ENCODE results near the gene CAPN13. TPM values are rescaled to one million over a fixed set of nuclear protein-coding genes. Genes with fewer than 3 reads are reported as not detected.

Gene CAPN13
- total RNA-seq, 1 donor from 2014 or later = not detected

GRCh38 chr2:30803281-30803680, 4.0 kb downstream of the CAPN13 start:
- DNase-seq (ENCODE audit: low spot score in 2 of 2) = no peak
- Histone ChIP-seq H3K36me3 (no peaks in the 10 kb centered on the region), H3K27me3 (no peaks in the 10 kb centered on the region), H3K4me3 (no peak overlapping the region), H3K9me3 (no peaks in the 10 kb centered on the region), H3K4me1 (no peaks in the 10 kb centered on the region), H3K27ac (no peak overlapping the region)
- intact Hi-C loops (cut with DNase I) = no loop called here
- TF ChIP-seq CTCF (IDR thresholded peaks at IDR 0.05) = no peak

- Histone ChIP-seq H3K27me3 (no peaks in the 10 kb centered on the region), H3K9me3 (no peaks in the 10 kb centered on the region), H3K4me1 (no peaks in the 10 kb centered on the region), H3K36me3 (no peaks in the 10 kb centered on the region), H3K4me3 (no peak overlapping the region), H3K27ac (no peak overlapping the region)
- TF ChIP-seq CTCF (IDR thresholded peaks at IDR 0.05) = no peak
- intact Hi-C loops (cut with DNase I) = no loop called here
- no peak for DNase-seq (ENCODE audit: low spot score in 2 of 2)
Observed at GRCh38 chr2:30802611-30803010, 4.6 kb downstream of the CAPN13 start.

- intact Hi-C loops (cut with DNase I) = no loop called here
- DNase-seq (ENCODE audit: low spot score in 2 of 2) = no peak
- Histone ChIP-seq H3K36me3 (no peaks in the 10 kb centered on the region), H3K4me1 (no peaks in the 10 kb centered on the region), H3K9me3 (no peaks in the 10 kb centered on the region), H3K27me3 (no peaks in the 10 kb centered on the region), H3K4me3 (no peak overlapping the region), H3K27ac (no peak overlapping the region)
- no peak for TF ChIP-seq CTCF (IDR thresholded peaks at IDR 0.05)
Observed at GRCh38 chr2:30801821-30802455, 5.3 kb downstream of the CAPN13 start.

GRCh38 chr2:30800159-30800558, 7.1 kb downstream of the CAPN13 start:
- no peaks in the 10 kb centered on the region for H3K4me1 ChIP-seq
- no peaks in the 10 kb centered on the region for H3K36me3 ChIP-seq
- intact Hi-C loops (cut with DNase I) = no loop called here
- no peak for DNase-seq (ENCODE audit: low spot score in 2 of 2)
- no peak overlapping the region for H3K27ac ChIP-seq
- no peak for TF ChIP-seq CTCF (IDR thresholded peaks at IDR 0.05)
- no peaks in the 10 kb centered on the region for H3K9me3 ChIP-seq
- no peak overlapping the region for H3K4me3 ChIP-seq
- H3K27me3 ChIP-seq = no peaks in the 10 kb centered on the region

- no peak for TF ChIP-seq CTCF (IDR thresholded peaks at IDR 0.05)
- Histone ChIP-seq H3K4me1 (no peaks in the 10 kb centered on the region), H3K27ac (no peak overlapping the region), H3K4me3 (no peak overlapping the region), H3K36me3 (no peaks in the 10 kb centered on the region), H3K27me3 (no peaks in the 10 kb centered on the region), H3K9me3 (no peaks in the 10 kb centered on the region)
- intact Hi-C loops (cut with DNase I) = no loop called here
- DNase-seq (ENCODE audit: low spot score in 2 of 2) = no peak
Observed at GRCh38 chr2:30799366-30799765, 7.9 kb downstream of the CAPN13 start.

- intact Hi-C loops (cut with DNase I) = no loop called here
- Histone ChIP-seq H3K9me3 (no peaks in the 10 kb centered on the region), H3K4me1 (no peaks in the 10 kb centered on the region), H3K36me3 (no peaks in the 10 kb centered on the region), H3K27me3 (no peaks in the 10 kb centered on the region), H3K4me3 (no peak overlapping the region), H3K27ac (no peak overlapping the region)
- no peak for TF ChIP-seq CTCF (IDR thresholded peaks at IDR 0.05)
- DNase-seq (ENCODE audit: low spot score in 2 of 2) = no peak
Observed at GRCh38 chr2:30798536-30798991, 8.7 kb downstream of the CAPN13 start.
